HEK293T (cell line): Measurements from ENCODE around the gene NF1.

Experiments
- CTCF ChIA-PET: fragments of 350-600 bp; formaldehyde crosslinking; extraction: SDS; loops from one replicate; lab custom pipeline; 2021; ENCODE audit warnings: antibody characterized with exemption, inconsistent platforms; lab: Yijun Ruan, JAX
- POLR2A ChIA-PET: fragments of 350-600 bp; formaldehyde crosslinking; extraction: SDS; loops from one replicate; lab custom pipeline; 2020; ENCODE audit warnings: antibody characterized with exemption, inconsistent platforms; lab: Yijun Ruan, JAX
- DNase-seq: peaks from one replicate; pipeline ENCODE4 v3.0.0; 2012; ENCODE audit warnings: mixed read lengths; ENCODE audit errors: extremely low spot score
- ARNT ChIP-seq: fragments of 450-650 bp; IDR thresholded peaks from 2 replicates; pipeline ENCODE4 v1.6.1; 2017; ENCODE audit warnings: mild to moderate bottlenecking
- BHLHE40 ChIP-seq: fragments of 450-650 bp; IDR thresholded peaks from 2 replicates; pipeline ENCODE4 v1.6.1; 2016; ENCODE audit warnings: mild to moderate bottlenecking, moderate library complexity, borderline replicate concordance
- CTBP1 ChIP-seq: fragments of 450-650 bp; IDR thresholded peaks from 2 replicates; pipeline ENCODE4 v1.6.1; 2016; ENCODE audit warnings: borderline replicate concordance
- ELF4 ChIP-seq: fragments of 450-650 bp; IDR thresholded peaks from 2 replicates; pipeline ENCODE4 v1.6.1; 2017; ENCODE audit warnings: antibody characterized with exemption
- FOXA1 ChIP-seq: fragments of 450-650 bp; IDR thresholded peaks from 2 replicates; pipeline ENCODE4 v1.6.1; 2016; ENCODE audit warnings: mild to moderate bottlenecking
- FOXK2 ChIP-seq: fragments of 450-650 bp; IDR thresholded peaks from 2 replicates; pipeline ENCODE4 v1.6.1; 2016; ENCODE audit warnings: mild to moderate bottlenecking
- FOXM1 ChIP-seq: fragments of 450-650 bp; IDR thresholded peaks from 2 replicates; pipeline ENCODE4 v1.6.1; 2017; ENCODE audit warnings: mild to moderate bottlenecking, borderline replicate concordance
- HDGF ChIP-seq: fragments of 450-650 bp; IDR thresholded peaks from 2 replicates; pipeline ENCODE4 v1.6.1; 2017; ENCODE audit warnings: antibody characterized with exemption, borderline replicate concordance
- L3MBTL2 ChIP-seq: fragments of 450-650 bp; conservative IDR thresholded peaks from 2 replicates; pipeline ENCODE4 v1.6.1; 2016; ENCODE audit warnings: mild to moderate bottlenecking
- LEF1 ChIP-seq: fragments of 450-650 bp; IDR thresholded peaks from 2 replicates; pipeline ENCODE4 v1.6.1; 2017; ENCODE audit warnings: mild to moderate bottlenecking, borderline replicate concordance
- NFRKB ChIP-seq: fragments of 450-650 bp; IDR thresholded peaks from 2 replicates; pipeline ENCODE4 v1.6.1; 2016; ENCODE audit warnings: mild to moderate bottlenecking, moderate library complexity
- SP1 ChIP-seq: fragments of 450-650 bp; IDR thresholded peaks from 2 replicates; pipeline ENCODE4 v1.6.1; 2017
- SUZ12 ChIP-seq: fragments of 450-650 bp; IDR thresholded peaks from 2 replicates; pipeline ENCODE4 v1.6.1; 2016; ENCODE audit warnings: mild to moderate bottlenecking
- TARDBP ChIP-seq: fragments of 450-650 bp; IDR thresholded peaks from 2 replicates; pipeline ENCODE4 v1.6.1; 2016
- ZNF384 ChIP-seq: fragments of 450-650 bp; IDR thresholded peaks from 2 replicates; pipeline ENCODE4 v1.6.1; 2016
- TF ChIP-seq, protein P1 (sequence below): fragments of 450-650 bp; IDR thresholded peaks from 2 replicates; pipeline ENCODE4 v1.6.1; 2016

Gene NF1

DNA sequence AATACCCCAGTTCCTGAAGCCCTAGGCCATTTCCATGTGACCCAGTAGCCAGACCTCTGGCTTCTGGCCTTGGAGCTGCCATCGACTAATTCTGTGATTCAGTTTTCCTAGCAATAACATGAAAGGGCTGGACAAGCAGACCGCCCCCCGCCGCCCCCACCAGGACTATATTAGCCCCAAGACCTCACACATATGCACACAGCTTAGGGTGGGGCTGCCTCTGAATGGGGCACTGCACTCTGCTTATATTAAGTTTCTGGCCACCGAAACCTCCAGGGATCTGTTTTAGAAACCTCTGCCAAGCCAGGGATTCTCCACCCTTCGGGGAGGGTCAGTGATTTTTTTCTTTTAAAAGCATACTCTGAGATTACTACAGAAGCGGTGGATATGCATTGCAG lies 299.0 kb downstream of the NF1 start:
- ChIA-PET CTCF (no interaction called here), POLR2A (no interaction called here)
- TF ChIP-seq TARDBP (no peak), FOXM1 (no peak), ZNF384 (no peak), ARNT (no peak), LEF1 (no peak), HDGF (no peak)
- DNase-seq, result no peak

DNA sequence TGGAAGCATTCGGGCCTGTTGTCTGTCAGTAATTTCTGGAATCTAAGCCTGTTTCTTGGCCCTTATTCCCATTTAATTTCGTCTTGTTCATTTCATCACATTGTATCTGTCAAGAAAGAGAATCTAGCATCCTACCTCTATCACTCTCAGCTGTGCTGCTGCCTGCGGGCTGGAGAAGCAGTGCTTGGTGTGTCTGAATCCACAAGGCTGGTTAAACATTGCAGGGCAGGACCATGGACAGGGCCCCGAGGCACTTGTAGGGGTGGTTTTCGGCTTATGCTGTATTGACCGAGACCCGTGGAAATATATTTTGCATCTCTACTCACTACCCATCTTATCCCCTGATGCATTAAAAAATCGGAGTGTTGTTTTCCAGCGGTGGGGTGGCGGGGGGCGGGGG lies 299.8 kb downstream of the NF1 start:
- peak; percentile 30 for DNase-seq
- ChIA-PET POLR2A (no interaction called here), CTCF (no interaction called here)
- TF ChIP-seq, protein P1, sequence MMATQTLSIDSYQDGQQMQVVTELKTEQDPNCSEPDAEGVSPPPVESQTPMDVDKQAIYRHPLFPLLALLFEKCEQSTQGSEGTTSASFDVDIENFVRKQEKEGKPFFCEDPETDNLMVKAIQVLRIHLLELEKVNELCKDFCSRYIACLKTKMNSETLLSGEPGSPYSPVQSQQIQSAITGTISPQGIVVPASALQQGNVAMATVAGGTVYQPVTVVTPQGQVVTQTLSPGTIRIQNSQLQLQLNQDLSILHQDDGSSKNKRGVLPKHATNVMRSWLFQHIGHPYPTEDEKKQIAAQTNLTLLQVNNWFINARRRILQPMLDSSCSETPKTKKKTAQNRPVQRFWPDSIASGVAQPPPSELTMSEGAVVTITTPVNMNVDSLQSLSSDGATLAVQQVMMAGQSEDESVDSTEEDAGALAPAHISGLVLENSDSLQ, result no peak
- TF ChIP-seq HDGF, result no peak

DNA sequence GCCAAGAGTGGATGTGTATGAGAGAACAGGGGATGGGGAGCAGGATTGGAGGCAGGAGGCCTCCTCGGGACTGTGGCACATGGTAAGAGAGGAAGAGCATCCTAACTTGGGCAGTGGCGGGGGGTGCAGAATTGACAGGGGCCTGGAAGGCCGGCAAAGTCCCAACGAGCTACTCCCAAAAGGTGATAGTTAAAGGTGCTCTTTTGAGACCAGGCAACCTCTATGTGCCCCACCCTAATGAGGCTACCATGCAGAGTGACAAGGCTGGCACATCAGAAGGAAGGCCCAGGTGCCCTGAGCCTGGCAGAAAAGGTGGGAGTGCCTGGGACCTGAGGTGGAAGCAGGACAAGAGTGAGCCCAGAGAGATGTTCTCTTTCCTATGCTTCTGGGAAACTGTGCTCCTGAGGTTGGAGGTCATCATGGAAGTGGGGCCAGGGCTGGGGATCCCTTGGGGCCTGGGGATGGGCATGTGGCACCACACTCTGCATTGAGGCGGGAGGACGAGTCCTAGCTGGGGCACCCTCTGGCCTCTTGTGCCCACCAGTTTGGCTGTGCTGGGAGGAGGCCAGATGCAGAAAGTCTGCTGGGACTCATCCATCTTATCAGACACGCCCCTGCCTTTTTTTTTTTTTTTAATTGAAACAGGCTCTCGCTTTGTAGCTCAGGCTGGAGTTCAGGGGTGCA lies 302.6 kb downstream of the NF1 start:
- DNase-seq, result no peak
- ChIA-PET CTCF (interaction anchor here (1.1 kb wide), 1 partner anchor 8 kb away, joined by 3 read pairs; no protein-coding TSS in a partner anchor), POLR2A (no interaction called here)
- TF ChIP-seq L3MBTL2, result no peak
- TF ChIP-seq CTBP1, result no peak
- no peak for TF ChIP-seq FOXM1
- TF ChIP-seq ARNT, result no peak
- no peak for TF ChIP-seq SUZ12
- TF ChIP-seq LEF1, result no peak
- TF ChIP-seq FOXA1, result no peak
- TF ChIP-seq TARDBP, result no peak
- no peak for TF ChIP-seq ZNF384
- no peak for TF ChIP-seq FOXK2
- no peak for TF ChIP-seq ELF4
- TF ChIP-seq SP1, result no peak

DNA sequence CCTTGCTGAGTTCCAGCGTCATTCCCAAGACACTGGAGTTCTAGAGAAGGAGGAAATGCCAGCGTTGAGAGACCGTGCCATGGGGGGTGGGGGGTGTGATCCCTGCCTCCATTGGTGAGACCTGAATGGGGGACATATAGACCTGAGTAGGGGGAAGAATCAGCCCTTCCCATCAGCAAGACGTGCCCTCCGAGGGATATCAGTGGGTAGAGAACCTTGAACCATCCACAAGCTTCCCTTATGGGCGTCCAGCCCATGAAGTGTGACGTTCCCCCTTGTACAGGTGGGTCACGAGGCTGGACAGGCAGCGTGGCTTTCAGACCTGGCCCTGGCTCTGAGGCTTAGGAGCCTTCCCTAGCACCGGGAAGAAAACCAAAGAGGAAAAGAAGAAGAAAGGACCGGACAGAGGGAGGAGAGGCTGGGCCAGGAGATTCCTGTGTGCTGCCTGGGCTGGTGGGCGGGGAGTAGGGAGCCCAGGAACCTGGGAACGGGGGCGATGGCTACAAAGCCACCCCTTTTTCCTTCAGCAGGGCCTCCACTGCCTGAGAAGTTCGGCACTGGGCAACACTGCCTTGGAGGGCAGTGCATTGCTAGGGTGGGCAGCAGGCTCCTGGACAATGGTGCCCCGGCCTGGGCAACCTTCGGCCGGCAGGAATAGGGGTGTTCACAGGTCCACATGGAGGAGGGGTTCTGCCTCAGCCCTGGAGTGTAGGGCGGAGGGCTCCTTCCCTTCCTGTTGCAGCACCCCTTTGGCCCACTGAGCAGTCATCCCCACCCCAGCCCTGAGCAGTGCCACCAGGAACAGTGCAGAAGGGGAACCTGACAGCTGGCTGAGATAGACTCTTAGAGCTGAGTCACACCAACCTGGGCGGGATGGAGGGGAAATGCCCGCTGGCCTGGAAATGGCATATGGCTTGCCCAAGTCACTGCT lies 303.9 kb downstream of the NF1 start:
- ChIA-PET CTCF (interaction anchor here (0.6 to 1.1 kb wide), 2 partner anchors 9 to 1852 kb away, joined by 3 read pairs; no protein-coding TSS in a partner anchor), POLR2A (no interaction called here)
- TF ChIP-seq TARDBP (no peak), ZNF384 (no peak), ELF4 (no peak), FOXA1 (no peak), HDGF (no peak), LEF1 (no peak), FOXM1 (no peak), ARNT (no peak), NFRKB (no peak), BHLHE40 (no peak), L3MBTL2 (no peak), SUZ12 (no peak), SP1 (no peak), FOXK2 (no peak), CTBP1 (no peak)
- TF ChIP-seq, protein P1, result no peak
- DNase-seq, result no peak

DNA sequence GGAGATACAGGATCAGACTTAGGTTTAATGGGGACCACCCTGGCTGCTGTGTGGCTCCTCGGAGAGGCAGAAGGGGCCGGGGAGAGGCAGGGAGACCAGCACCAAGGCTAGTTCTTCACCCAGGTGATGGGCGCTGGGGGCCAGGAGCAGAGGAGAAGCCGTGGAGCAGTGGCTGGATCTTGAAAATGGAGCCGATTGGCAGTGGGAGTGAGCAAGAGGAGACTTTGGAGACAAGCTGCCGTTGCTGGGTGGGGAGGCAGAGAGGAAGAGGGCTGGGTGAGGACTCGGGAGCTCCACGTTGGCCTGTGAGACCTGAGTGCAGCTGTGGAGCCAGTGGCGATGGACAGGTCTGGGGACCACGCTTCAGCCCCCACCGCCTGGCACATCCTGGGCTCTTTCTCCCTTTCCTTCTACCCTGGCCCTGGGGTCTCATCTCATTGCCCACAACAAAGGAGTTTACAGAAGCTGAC lies 305.7 kb downstream of the NF1 start:
- no peak for DNase-seq
- ChIA-PET POLR2A (no interaction called here), CTCF (interaction anchor here (1.0 kb wide), 1 partner anchor 11 kb away, joined by 4 read pairs; no protein-coding TSS in a partner anchor)
- TF ChIP-seq L3MBTL2 (no peak), FOXA1 (no peak), CTBP1 (no peak), SUZ12 (no peak), FOXK2 (no peak), BHLHE40 (no peak), FOXM1 (no peak), ZNF384 (no peak), TARDBP (no peak), LEF1 (no peak), NFRKB (no peak), SP1 (no peak), ELF4 (no peak), ARNT (no peak), HDGF (no peak)
- TF ChIP-seq, protein P1, result no peak
